HG02840 (cell line): ENCODE results near the gene BHMT.

ENCODE experiments used
- ATAC-seq: cut with Tn5 transposase; IDR thresholded peaks from one replicate; pipeline ENCODE4 v1.9.1; 2021; ENCODE audit warnings: mild to moderate bottlenecking, moderate library complexity, moderate number of reproducible peaks; ENCODE audit not compliant: unreplicated experiment, low FRiP score

Gene BHMT

GRCh38 chr5:79111387-79111959 is at the start of gene BHMT:
Gene BHMT, plus strand, starts transcription at chr5:79111809. Its CDS starts 77 bp downstream, at chr5:79111886.
- ATAC-seq = no peak

- ATAC-seq = no peak
These were observed 49.2 kb upstream of the BHMT start for GRCh38 chr5:79062436-79062835.

GRCh38 chr5:79069488-79070349 is 41.9 kb upstream of the BHMT start, which contains the start of the genes BHMT2 and DMGDH:
Gene BHMT2, plus strand, starts transcription at chr5:79069767. Its CDS starts 16 bp downstream, at chr5:79069783.
Gene DMGDH, minus strand, starts transcription at chr5:79069674. Its CDS starts 54 bp downstream, at chr5:79069620.
- ATAC-seq = no peak

GRCh38 chr5:79070350-79070667 is 41.3 kb upstream of the BHMT start:
- no peak for ATAC-seq

GRCh38 chr5:79074641-79075040 is 37.0 kb upstream of the BHMT start:
- ATAC-seq = no peak

- ATAC-seq = no peak
These were observed 35.8 kb upstream of the BHMT start for GRCh38 chr5:79075646-79076426.

- no peak for ATAC-seq
These were observed 34.8 kb upstream of the BHMT start for GRCh38 chr5:79076819-79077218.

- no peak for ATAC-seq
These were observed 33.8 kb upstream of the BHMT start for GRCh38 chr5:79077680-79078365.

GRCh38 chr5:79080804-79081203 is 30.8 kb upstream of the BHMT start:
- no peak for ATAC-seq

- ATAC-seq = no peak
These were observed 29.8 kb upstream of the BHMT start for GRCh38 chr5:79081779-79082178.

- ATAC-seq = no peak
These were observed 25.5 kb upstream of the BHMT start for GRCh38 chr5:79086116-79086515.

GRCh38 chr5:79088507-79088906 is 23.1 kb upstream of the BHMT start:
- no peak for ATAC-seq

GRCh38 chr5:79091064-79091463 is 20.5 kb upstream of the BHMT start:
- no peak for ATAC-seq

GRCh38 chr5:79093762-79094161 is 17.8 kb upstream of the BHMT start:
- ATAC-seq = no peak

- ATAC-seq = no peak
These were observed 5.7 kb upstream of the BHMT start for GRCh38 chr5:79105868-79106267.

- no peak for ATAC-seq
These were observed 4.4 kb upstream of the BHMT start for GRCh38 chr5:79107020-79107796.

GRCh38 chr5:79108086-79108485 is 3.5 kb upstream of the BHMT start:
- no peak for ATAC-seq

- ATAC-seq = no peak
These were observed 2.8 kb upstream of the BHMT start for GRCh38 chr5:79108792-79109191.

- ATAC-seq = no peak
These were observed 1.8 kb upstream of the BHMT start for GRCh38 chr5:79109527-79110492.
